Omental fat pad (tissue), 4 donors: ENCODE measurements around the gene FRMD4A. TPM values are rescaled to one million over a fixed set of nuclear protein-coding genes. Genes with fewer than 3 reads are reported as not detected.

Experiments used
- ATAC-seq: fragments of 150-250 bp; one replicate; pipeline ENCODE4 v1.9.1; 2016; ENCODE audit warnings: mild to moderate bottlenecking, moderate library complexity; ENCODE audit not compliant: low FRiP score
- DNase-seq: peaks from one replicate; pipeline ENCODE4 v3.0.0-alpha.2; 2019; ENCODE audit warnings: low spot score
- CTCF ChIP-seq, 3 donors: fragments of 450-650 bp; IDR thresholded peaks; one replicate each; pipeline ENCODE4 v1.5.1; 2016 to 2017; ENCODE audit warnings: antibody characterized with exemption in 3 of 3, mild to moderate bottlenecking in 3 of 3, moderate library complexity in 2 of 3
- total RNA-seq, 4 donors: library from RNA; depleted of rRNA; stranded (reverse); fragments of >200 nt; gene quantifications; one replicate each; pipeline ENCODE4 v1.1.0, GENCODE V29; 2016

Gene FRMD4A
- total RNA-seq, 4 donors from 2014 or later: 66.8 to 119 (median 81.6) TPM

- no peak for TF ChIP-seq CTCF (IDR thresholded peaks at IDR 0.05)
- ATAC-seq (no peak), DNase-seq (no peak)
These were observed 457.5 kb downstream of the FRMD4A start for GRCh38 chr10:13873196-13873595.

DNA sequence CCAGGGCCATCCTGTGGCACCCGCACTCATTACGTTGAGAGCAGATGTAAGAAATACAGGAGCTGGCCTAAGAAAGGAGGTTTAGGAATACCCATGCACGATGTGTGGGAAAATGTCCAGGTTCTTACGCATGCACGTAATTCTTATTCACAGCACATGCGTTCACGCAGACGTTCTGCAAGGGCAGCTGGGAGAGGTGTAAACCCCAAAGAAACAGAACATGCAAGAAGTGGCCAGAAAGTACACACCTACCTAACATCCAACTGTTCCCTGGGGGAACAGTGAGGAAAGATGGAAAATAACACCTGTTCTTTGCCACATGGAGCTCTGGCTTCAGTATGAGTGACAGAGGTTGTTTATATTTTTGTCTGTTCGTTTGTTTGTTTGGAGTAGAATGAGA lies 458.3 kb downstream of the FRMD4A start:
- ATAC-seq: no peak
- DNase-seq: no peak
- no peak for TF ChIP-seq CTCF (IDR thresholded peaks at IDR 0.05)

- ATAC-seq: no peak
- TF ChIP-seq CTCF (IDR thresholded peaks at IDR 0.05): no peak
- no peak for DNase-seq
These were observed 458.9 kb downstream of the FRMD4A start for GRCh38 chr10:13871776-13872175.

GRCh38 chr10:13871011-13871410 lies 459.7 kb downstream of the FRMD4A start:
- no peak for TF ChIP-seq CTCF (IDR thresholded peaks at IDR 0.05)
- DNase-seq (no peak), ATAC-seq (peak; percentile 34)

DNA sequence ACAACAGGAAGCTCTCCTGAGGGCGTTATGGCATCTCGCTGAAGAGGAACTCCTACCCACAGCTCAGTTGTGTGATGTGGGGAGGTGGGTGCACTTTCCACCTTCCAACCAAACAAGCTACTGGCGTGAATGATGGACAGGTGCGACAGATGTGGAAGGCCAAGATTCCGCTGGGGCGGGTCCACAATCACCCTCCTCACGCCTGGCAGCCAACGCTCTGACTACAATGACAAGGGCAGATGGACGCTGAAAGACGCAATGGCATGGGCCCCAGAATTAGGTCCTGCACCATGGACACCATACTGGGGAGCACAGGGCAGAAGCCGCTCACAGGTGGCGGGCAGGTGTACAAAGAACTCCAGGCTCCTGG lies 461.4 kb downstream of the FRMD4A start:
- no peak for TF ChIP-seq CTCF (IDR thresholded peaks at IDR 0.05)
- no peak for DNase-seq
- no peak for ATAC-seq

- no peak for TF ChIP-seq CTCF (IDR thresholded peaks at IDR 0.05)
- DNase-seq (no peak), ATAC-seq (no peak)
These were observed 462.0 kb downstream of the FRMD4A start for GRCh38 chr10:13868528-13869294.

- DNase-seq (no peak), ATAC-seq (no peak)
- no peak for TF ChIP-seq CTCF (IDR thresholded peaks at IDR 0.05)
These were observed 462.9 kb downstream of the FRMD4A start for GRCh38 chr10:13867822-13868221.
